ENCODE data around the gene FLCN. TPM values are rescaled to one million over a fixed set of nuclear protein-coding genes. Genes with fewer than 3 reads are reported as not detected.

Gene FLCN
- total RNA-seq, 2 experiments from 2014 or later: 37.0 to 37.4 TPM

- Mint-ChIP-seq H3K4me3 (no peak overlapping the region), H3K27me3 (ENCODE audit: low read depth) (no peaks in the 10 kb centered on the region), H3K4me1 (ENCODE audit: low read depth) (peaks cover 72% of the 10 kb centered on the region), H3K9me3 (ENCODE audit: insufficient read depth) (no peaks in the 10 kb centered on the region), H3K36me3 (ENCODE audit: low read depth) (peaks cover 72% of the 10 kb centered on the region), H3K27ac (peak overlapping the region; percentile 77)
- CTCF ChIA-PET: interaction anchor here (0.8 to 1.1 kb wide), 2 partner anchors 32 to 64 kb away, joined by 3 read pairs; no protein-coding TSS in a partner anchor
- no peak for ATAC-seq
- no peak for DNase-seq
- POLR2A ChIA-PET: interaction anchor here (0.5 kb wide), 1 partner anchor 589 kb away, joined by 5 read pairs; no protein-coding TSS in a partner anchor
Measured at GRCh38 chr17:17173921-17174320, 63.0 kb downstream of the FLCN start.

- ChIA-PET POLR2A (no interaction called here), CTCF (interaction anchor here (0.8 kb wide), 1 partner anchor 14 kb away, joined by 3 read pairs; no protein-coding TSS in a partner anchor)
- no peak for DNase-seq
- no peaks in the 10 kb centered on the region for H3K27me3 Mint-ChIP-seq (ENCODE audit: low read depth)
- H3K4me3 Mint-ChIP-seq: no peak overlapping the region
- no peak for ATAC-seq
- peak overlapping the region; percentile 77 for H3K27ac Mint-ChIP-seq
- H3K4me1 Mint-ChIP-seq (ENCODE audit: low read depth): peaks cover 67% of the 10 kb centered on the region
- H3K36me3 Mint-ChIP-seq (ENCODE audit: low read depth): peaks cover 72% of the 10 kb centered on the region
- no peaks in the 10 kb centered on the region for H3K9me3 Mint-ChIP-seq (ENCODE audit: insufficient read depth)
Measured at GRCh38 chr17:17172990-17173389, 64.0 kb downstream of the FLCN start.

- peaks cover 59% of the 10 kb centered on the region for H3K4me1 Mint-ChIP-seq (ENCODE audit: low read depth)
- H3K4me3 Mint-ChIP-seq: no peak overlapping the region
- ATAC-seq: no peak
- no peaks in the 10 kb centered on the region for H3K9me3 Mint-ChIP-seq (ENCODE audit: insufficient read depth)
- ChIA-PET POLR2A (no interaction called here), CTCF (interaction anchor here (0.8 to 1.1 kb wide), 2 partner anchors 12 to 14 kb away, joined by 3 read pairs; no protein-coding TSS in a partner anchor)
- peaks cover 70% of the 10 kb centered on the region for H3K36me3 Mint-ChIP-seq (ENCODE audit: low read depth)
- H3K27me3 Mint-ChIP-seq (ENCODE audit: low read depth): no peaks in the 10 kb centered on the region
- no peak for DNase-seq
- H3K27ac Mint-ChIP-seq: peak overlapping the region; percentile 85
Measured at GRCh38 chr17:17172001-17172939, 64.7 kb downstream of the FLCN start.

- Mint-ChIP-seq H3K36me3 (ENCODE audit: low read depth) (peaks cover 63% of the 10 kb centered on the region), H3K27me3 (ENCODE audit: low read depth) (no peaks in the 10 kb centered on the region), H3K9me3 (ENCODE audit: insufficient read depth) (no peaks in the 10 kb centered on the region), H3K27ac (peak overlapping the region; percentile 73), H3K4me1 (ENCODE audit: low read depth) (peaks cover 50% of the 10 kb centered on the region), H3K4me3 (no peak overlapping the region)
- POLR2A ChIA-PET: no interaction called here
- CTCF ChIA-PET: interaction anchor here (1.1 kb wide), 1 partner anchor 13 kb away, joined by 3 read pairs; no protein-coding TSS in a partner anchor
- DNase-seq (no peak), ATAC-seq (no peak)
Measured at GRCh38 chr17:17171186-17171585, 65.8 kb downstream of the FLCN start.

GRCh38 chr17:17170346-17170985 lies 66.5 kb downstream of the FLCN start:
- ATAC-seq: no peak
- ChIA-PET CTCF (no interaction called here), POLR2A (no interaction called here)
- Mint-ChIP-seq H3K27ac (peak overlapping the region; percentile 73), H3K36me3 (ENCODE audit: low read depth) (peaks cover 57% of the 10 kb centered on the region), H3K4me1 (ENCODE audit: low read depth) (peaks cover 44% of the 10 kb centered on the region), H3K9me3 (ENCODE audit: insufficient read depth) (no peaks in the 10 kb centered on the region), H3K4me3 (no peak overlapping the region), H3K27me3 (ENCODE audit: low read depth) (no peaks in the 10 kb centered on the region)
- no peak for DNase-seq

GRCh38 chr17:17169396-17169795 lies 67.6 kb downstream of the FLCN start:
- Mint-ChIP-seq H3K27me3 (ENCODE audit: low read depth) (no peaks in the 10 kb centered on the region), H3K27ac (peak overlapping the region; percentile 49), H3K36me3 (ENCODE audit: low read depth) (peaks cover 56% of the 10 kb centered on the region), H3K4me1 (ENCODE audit: low read depth) (peaks cover 35% of the 10 kb centered on the region), H3K9me3 (ENCODE audit: insufficient read depth) (no peaks in the 10 kb centered on the region), H3K4me3 (no peak overlapping the region)
- ATAC-seq: no peak
- ChIA-PET CTCF (interaction anchor here (0.9 kb wide), 1 partner anchor 13 kb away, joined by 3 read pairs; no protein-coding TSS in a partner anchor), POLR2A (interaction anchor here (1.5 kb wide), 1 partner anchor 8 kb away, joined by 3 read pairs; no protein-coding TSS in a partner anchor)
- DNase-seq: no peak

GRCh38 chr17:17168401-17168800 lies 68.6 kb downstream of the FLCN start:
- no peaks in the 10 kb centered on the region for H3K9me3 Mint-ChIP-seq (ENCODE audit: insufficient read depth)
- H3K27me3 Mint-ChIP-seq (ENCODE audit: low read depth): no peaks in the 10 kb centered on the region
- CTCF ChIA-PET: interaction anchor here (0.9 kb wide), 1 partner anchor 12 kb away, joined by 3 read pairs; no protein-coding TSS in a partner anchor
- ATAC-seq (no peak), DNase-seq (no peak)
- peak overlapping the region; percentile 27 for H3K27ac Mint-ChIP-seq
- H3K4me1 Mint-ChIP-seq (ENCODE audit: low read depth): peaks cover 28% of the 10 kb centered on the region
- H3K4me3 Mint-ChIP-seq: no peak overlapping the region
- POLR2A ChIA-PET: interaction anchor here (1.5 kb wide), 1 partner anchor 9 kb away, joined by 3 read pairs; no protein-coding TSS in a partner anchor
- peaks cover 50% of the 10 kb centered on the region for H3K36me3 Mint-ChIP-seq (ENCODE audit: low read depth)

GRCh38 chr17:17167986-17168385 lies 69.0 kb downstream of the FLCN start:
- H3K27ac Mint-ChIP-seq: peak overlapping the region; percentile 27
- CTCF ChIA-PET: interaction anchor here (1.2 kb wide), 1 partner anchor 19 kb away, joined by 3 read pairs; no protein-coding TSS in a partner anchor
- peaks cover 24% of the 10 kb centered on the region for H3K4me1 Mint-ChIP-seq (ENCODE audit: low read depth)
- H3K27me3 Mint-ChIP-seq (ENCODE audit: low read depth): no peaks in the 10 kb centered on the region
- no peak for DNase-seq
- H3K9me3 Mint-ChIP-seq (ENCODE audit: insufficient read depth): no peaks in the 10 kb centered on the region
- ATAC-seq: no peak
- POLR2A ChIA-PET: no interaction called here
- no peak overlapping the region for H3K4me3 Mint-ChIP-seq
- peaks cover 48% of the 10 kb centered on the region for H3K36me3 Mint-ChIP-seq (ENCODE audit: low read depth)

- CTCF ChIA-PET: interaction anchor here (0.8 to 1.2 kb wide), 3 partner anchors 12 to 26 kb away, joined by 3 to 4 read pairs (median 3); no protein-coding TSS in a partner anchor
- H3K36me3 Mint-ChIP-seq (ENCODE audit: low read depth): peaks cover 44% of the 10 kb centered on the region
- no peak for ATAC-seq
Measured at GRCh38 chr17:17167356-17167755, 69.6 kb downstream of the FLCN start.

GRCh38 chr17:17166446-17166845 lies 70.5 kb downstream of the FLCN start:
- POLR2A ChIA-PET: no interaction called here
- H3K27ac Mint-ChIP-seq: peak overlapping the region; percentile 60

More at GRCh38 chr17:17167356-17167755, 69.6 kb downstream of the FLCN start:
- POLR2A ChIA-PET: no interaction called here
- Mint-ChIP-seq H3K4me1 (ENCODE audit: low read depth) (peaks cover 17% of the 10 kb centered on the region), H3K27me3 (ENCODE audit: low read depth) (no peaks in the 10 kb centered on the region), H3K9me3 (ENCODE audit: insufficient read depth) (no peaks in the 10 kb centered on the region), H3K27ac (peak overlapping the region; percentile 2), H3K4me3 (no peak overlapping the region)
- no peak for DNase-seq

GRCh38 chr17:17165666-17166308 lies 71.2 kb downstream of the FLCN start:
- H3K36me3 Mint-ChIP-seq (ENCODE audit: low read depth): peaks cover 40% of the 10 kb centered on the region
- CTCF ChIA-PET: no interaction called here
- H3K27ac Mint-ChIP-seq: no peak overlapping the region

More at GRCh38 chr17:17166446-17166845, 70.5 kb downstream of the FLCN start:
- Mint-ChIP-seq H3K36me3 (ENCODE audit: low read depth) (peaks cover 42% of the 10 kb centered on the region), H3K4me1 (ENCODE audit: low read depth) (peaks cover 11% of the 10 kb centered on the region), H3K9me3 (ENCODE audit: insufficient read depth) (no peaks in the 10 kb centered on the region), H3K27me3 (ENCODE audit: low read depth) (no peaks in the 10 kb centered on the region), H3K4me3 (no peak overlapping the region)
- no peak for ATAC-seq
- CTCF ChIA-PET: interaction anchor here (0.8 to 1.2 kb wide), 2 partner anchors 11 to 25 kb away, joined by 3 to 4 read pairs; no protein-coding TSS in a partner anchor
- DNase-seq: no peak

More at GRCh38 chr17:17165666-17166308, 71.2 kb downstream of the FLCN start:
- Mint-ChIP-seq H3K4me1 (ENCODE audit: low read depth) (peaks cover 4% of the 10 kb centered on the region), H3K9me3 (ENCODE audit: insufficient read depth) (no peaks in the 10 kb centered on the region), H3K4me3 (no peak overlapping the region), H3K27me3 (ENCODE audit: low read depth) (no peaks in the 10 kb centered on the region)
- POLR2A ChIA-PET: no interaction called here
- DNase-seq (no peak), ATAC-seq (no peak)

All from activated CD8-positive, alpha-beta T cell treated with anti-CD3 and anti-CD28 coated beads, Interleukin-2, amount 10 ng/mL, durations not matched to agents 7 days and 5 days (primary cell).